ENCODE data around the gene AAK1. TPM values are rescaled to one million over a fixed set of nuclear protein-coding genes. Genes with fewer than 3 reads are reported as not detected.

AAK1 gene
- total and polyA plus RNA-seq, 2 of the 13 experiments (the other 11 are each of a cell fraction or from before 2014, with no cell fraction given): 9.8 to 10.3 TPM

- TF ChIP-seq HMGXB4 (CRISPR knock-in tag; IDR thresholded peaks at IDR 0.05; ENCODE audit: borderline replicate concordance in 1 of 2, low read depth in 1 of 2): no peak
These were observed 177.8 kb downstream of the AAK1 start (continued) for GRCh38 chr2:69465513-69466456.

GRCh38 chr2:69464575-69464974 is 179.0 kb downstream of the AAK1 start:
- Histone ChIP-seq H3K9ac (ENCODE audit: insufficient read depth, low read depth, low read length) (no peak overlapping the region), H3K27ac (ENCODE audit: extremely low read length, insufficient read depth, low read length) (no peak overlapping the region), H3K4me3 (replicated peaks in 1 of 3; ENCODE audit: insufficient read depth in 1 of 3, low read depth in 2 of 3, low read length in 3 of 3) (no peak overlapping the region), H3K4me2 (ENCODE audit: low read depth, low read length) (no peak overlapping the region), H3K79me2 (ENCODE audit: insufficient read depth, low read length) (no peaks in the 10 kb centered on the region), H3K4me1 (ENCODE audit: insufficient read depth, low read length) (no peaks in the 10 kb centered on the region), H3K27me3 (ENCODE audit: control insufficient read depth in 1 of 2, insufficient read depth in 2 of 2, low read length in 2 of 2) (no peaks in the 10 kb centered on the region), H2AFZ (ENCODE audit: low read length) (no peak overlapping the region), H3K36me3 (replicated peaks in 1 of 2; ENCODE audit: control insufficient read depth in 1 of 2, insufficient read depth in 2 of 2, low read length in 2 of 2) (peaks cover 0 to 11% of the 10 kb centered on the region in 2 experiments; a peak in 2 of 5 replicates), H4K20me1 (ENCODE audit: insufficient read depth, low read length) (no peaks in the 10 kb centered on the region), H3K9me3 (ENCODE audit: low read length) (no peaks in the 10 kb centered on the region)
- WGBS (ENCODE audit: low lambda C conversion rate): 96% methylated on average over 3 of the region's 3 CpGs
- FAIRE-seq (no peak), ATAC-seq (peak; percentile 48), DNase-seq (ENCODE audit: low spot score) (no peak)
- in situ Hi-C loops (cut with HindIII; ENCODE audit: extremely low pct_ligation_motif_present, low pct_unique_long_range_greater_than_20kb): no loop called here
- no TSS peak for BruUV-seq (replicated peaks)
- intact Hi-C loops (cut with micrococcal nuclease; ENCODE audit: unreplicated experiment): no loop called here
- ChIA-PET CTCF (ENCODE audit: low intra/inter-chr PET ratio, low total read pairs) (no interaction called here), POLR2A (interaction anchor here (1.6 kb wide), 1 partner anchor 28 kb away, joined by 5 read pairs; the partner anchor contains the start of gene NFU1)
- TF ChIP-seq KMT2B (CRISPR knock-in tag; IDR thresholded peaks at IDR 0.05) (no peak), ZNF75D (CRISPR knock-in tag; IDR thresholded peaks at IDR 0.05; ENCODE audit: borderline replicate concordance) (no peak), JUN (CRISPR knock-in tag; IDR thresholded peaks at IDR 0.05) (no peak), NFKBIZ (CRISPR knock-in tag; IDR thresholded peaks at IDR 0.05) (no peak), SETDB1 (CRISPR knock-in tag; IDR thresholded peaks at IDR 0.05; ENCODE audit: borderline replicate concordance) (no peak), SIN3A (IDR thresholded peaks at IDR 0.05; ENCODE audit: borderline replicate concordance, low read depth, low read length) (no peak), ELF3 (CRISPR knock-in tag; IDR thresholded peaks at IDR 0.05) (no peak), SALL1 (CRISPR knock-in tag; IDR thresholded peaks at IDR 0.05) (no peak), POLR2G (IDR thresholded peaks at IDR 0.05; ENCODE audit: low read depth, low read length) (no peak), IRF2 (CRISPR knock-in tag; IDR thresholded peaks at IDR 0.05) (no peak), ZNF18 (CRISPR knock-in tag; IDR thresholded peaks at IDR 0.05; ENCODE audit: insufficient replicate concordance) (no peak), ARID5B (CRISPR knock-in tag; IDR thresholded peaks at IDR 0.05) (no peak), REPIN1 (CRISPR knock-in tag; IDR thresholded peaks at IDR 0.05; ENCODE audit: borderline replicate concordance, low read depth) (no peak), ZBTB42 (CRISPR knock-in tag; IDR thresholded peaks at IDR 0.05) (no peak)
